ENCODE measurements around the gene NT5C1A.

The NT5C1A gene

GRCh38 chr1:39633422-39633821, 38.5 kb downstream of the NT5C1A start:
- DNase-seq: no peak

GRCh38 chr1:39632682-39633417, 39.1 kb downstream of the NT5C1A start:
- peak; percentile 51 for DNase-seq

- no peak for DNase-seq
These were observed 39.6 kb downstream of the NT5C1A start for GRCh38 chr1:39632323-39632681.

GRCh38 chr1:39631361-39632322, 40.3 kb downstream of the NT5C1A start:
- DNase-seq: no peak

- no peak for DNase-seq
These were observed 43.0 kb downstream of the NT5C1A start for GRCh38 chr1:39628807-39629350.

- no peak for DNase-seq
These were observed 45.3 kb downstream of the NT5C1A start for GRCh38 chr1:39626646-39627045.

- DNase-seq: no peak
These were observed 46.2 kb downstream of the NT5C1A start for GRCh38 chr1:39625462-39626273.

GRCh38 chr1:39625009-39625408, 46.9 kb downstream of the NT5C1A start:
- no peak for DNase-seq

- DNase-seq: no peak
These were observed 48.9 kb downstream of the NT5C1A start for GRCh38 chr1:39623053-39623452.

- no peak for DNase-seq
These were observed 49.5 kb downstream of the NT5C1A start for GRCh38 chr1:39622427-39622826.

- DNase-seq: no peak
These were observed 51.2 kb downstream of the NT5C1A start for GRCh38 chr1:39620659-39621165.

GRCh38 chr1:39617488-39618049, 54.3 kb downstream of the NT5C1A start:
- DNase-seq: no peak

- DNase-seq: peak; percentile 2
These were observed 56.7 kb downstream of the NT5C1A start for GRCh38 chr1:39615086-39615673.

- no peak for DNase-seq
These were observed 57.4 kb downstream of the NT5C1A start for GRCh38 chr1:39614488-39614887.

- DNase-seq: no peak
These were observed 58.7 kb downstream of the NT5C1A start for GRCh38 chr1:39613250-39613649.

GRCh38 chr1:39609618-39610331, 62.1 kb downstream of the NT5C1A start:
- DNase-seq: peak; percentile 50

All from NCI-H146 (cell line).